Renal cortex interstitium (tissue), 15 donors: ENCODE results near the gene ZFR2. TPM values are rescaled to one million over a fixed set of nuclear protein-coding genes. Genes with fewer than 3 reads are reported as not detected.
"Not testable (repeated sequence)": the region's sequence is repeated elsewhere in the genome, so short reads cannot be mapped to it uniquely, and the experiment has no call there.

Experiments used
- DNase-seq, 11 donors: peaks; one replicate each; pipeline ENCODE4 v3.0.0-alpha.2; 2013; ENCODE audit warnings: low read depth in 9 of 11, low spot score in 4 of 11; ENCODE audit errors: extremely low read depth in 1 of 11
- long read RNA-seq, 16 experiments: transcript quantifications; one replicate each; lab custom pipeline, GENCODE V29; 2026
- polyA plus RNA-seq, 3 donors: library from polyadenylated mRNA; unstranded; fragments of 120-200 nt; gene quantifications; one replicate each; pipeline ENCODE4 v1.2.1, GENCODE V29; 2013; ENCODE audit not compliant: insufficient read length in 3 of 3

ZFR2 gene
- 1 to 10 TPM; 2.3 to 3.6 (median 3.2) TPM for polyA plus RNA-seq
- long read RNA-seq, donor 1, partial matches to known transcripts, result 0 of 1 reads
- long read RNA-seq, donor 1, other reads (novel, unspliced or antisense), result 0 of 1 reads
- long read RNA-seq, donor 2, result 0 reads
- long read RNA-seq, donor 3, partial matches to known transcripts, result 0 of 2 reads
- long read RNA-seq, donor 3, other reads (novel, unspliced or antisense), result 0 of 2 reads
- long read RNA-seq, donor 4, partial matches to known transcripts, result 24 of 25 reads
- long read RNA-seq, donor 4, other reads (novel, unspliced or antisense), result 0 of 25 reads
- long read RNA-seq, donor 5, result 0 reads
- long read RNA-seq, donor 6, partial matches to known transcripts, result 0 of 1 reads
- long read RNA-seq, donor 6, other reads (novel, unspliced or antisense), result 0 of 1 reads
- long read RNA-seq, donor 7, partial matches to known transcripts, result 0 of 1 reads
- long read RNA-seq, donor 7, other reads (novel, unspliced or antisense), result 0 of 1 reads
- long read RNA-seq, donor 8, result 0 reads
- long read RNA-seq, donor 9, result 0 reads
- long read RNA-seq, donor 10, result 0 reads
- long read RNA-seq, donor 11, result 0 reads
- long read RNA-seq, donor 12, result 0 reads
- long read RNA-seq, donor 13, result 0 reads
- long read RNA-seq, donor 14, partial matches to known transcripts, result 0 of 2 reads
- long read RNA-seq, donor 14, other reads (novel, unspliced or antisense), result 0 of 2 reads
- long read RNA-seq, donor 15, result 0 reads
- long read RNA-seq, donor 16, partial matches to known transcripts, result 0 of 1 reads
- long read RNA-seq, donor 16, other reads (novel, unspliced or antisense), result 0 of 1 reads

DNA sequence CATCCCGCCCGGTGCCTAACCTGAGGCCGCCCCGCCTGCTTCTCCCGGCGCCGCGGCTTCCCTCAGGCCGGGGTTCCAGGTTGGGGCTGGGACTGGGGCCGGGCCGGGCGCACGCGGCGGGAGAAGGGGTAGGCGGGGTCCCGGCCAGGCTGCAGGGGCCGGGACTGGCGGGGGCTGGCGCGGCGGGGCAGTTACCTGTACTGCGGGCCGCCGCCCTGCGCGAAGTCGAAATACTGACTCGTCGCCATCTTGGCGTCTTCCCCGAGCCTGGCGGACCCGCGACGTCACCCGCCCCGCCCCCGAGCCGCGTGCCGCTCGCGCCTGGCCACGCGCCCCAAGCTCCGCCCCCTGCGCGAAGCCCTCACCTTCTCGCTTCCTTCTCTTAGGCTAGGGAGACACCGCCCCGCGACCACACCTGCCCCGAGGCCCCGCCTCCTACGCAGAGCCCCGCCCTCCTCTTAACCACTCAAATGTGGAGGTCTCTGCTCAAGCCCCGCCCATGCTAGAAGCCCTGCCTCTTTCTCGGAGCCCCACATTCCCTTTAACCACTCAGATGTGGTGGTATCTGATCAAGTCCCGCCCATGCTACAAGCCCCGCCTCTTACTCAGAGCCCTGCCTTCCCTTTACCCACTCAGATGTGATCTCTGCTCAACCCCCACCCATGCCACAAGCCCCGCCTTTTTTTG, at the start of gene ZFR2:
Gene ZFR2 (minus strand): TSS at position 269 of the 687 bp plus-strand sequence. CDS start 21 bp downstream, at position 248.
- no peak for DNase-seq

DNA sequence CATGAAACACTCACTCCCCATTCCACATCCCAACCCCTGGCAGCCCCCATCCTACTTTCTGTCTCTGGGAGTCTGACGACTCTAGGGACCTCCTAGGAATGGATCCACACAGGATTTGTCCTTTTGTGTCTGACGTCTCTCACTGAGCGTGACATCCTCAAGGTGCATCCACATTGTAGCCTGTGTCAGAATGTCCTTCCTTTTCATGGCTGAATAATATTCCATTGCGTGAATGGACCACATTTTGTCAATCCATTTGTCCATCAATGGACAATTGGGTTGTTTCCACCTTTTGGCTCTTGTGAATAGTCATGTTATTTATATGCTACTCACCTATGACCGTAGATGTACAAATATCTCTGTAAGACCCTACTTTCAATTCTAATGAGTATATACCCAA, 47.2 kb upstream of the ZFR2 start:
- DNase-seq, result no peak

DNA sequence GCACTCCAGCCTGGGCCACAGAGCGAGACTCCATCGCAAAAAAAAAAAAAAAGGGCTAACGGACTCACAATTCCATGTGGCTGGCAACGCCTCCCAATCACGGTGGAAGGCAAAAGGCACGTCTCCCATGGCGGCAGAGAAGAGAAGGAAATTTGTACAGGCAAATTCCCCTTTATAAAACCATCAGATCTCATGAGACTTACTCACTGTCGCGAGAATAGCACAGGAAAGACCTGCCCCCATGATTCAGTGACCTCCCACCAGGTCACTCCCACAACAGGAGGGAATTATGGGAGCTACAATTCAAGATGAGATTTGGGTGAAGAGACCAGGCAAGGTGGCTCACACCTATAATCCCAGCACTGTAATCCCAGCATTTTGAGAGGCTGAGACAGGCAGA, 45.4 kb upstream of the ZFR2 start:
- DNase-seq, result no peak

DNA sequence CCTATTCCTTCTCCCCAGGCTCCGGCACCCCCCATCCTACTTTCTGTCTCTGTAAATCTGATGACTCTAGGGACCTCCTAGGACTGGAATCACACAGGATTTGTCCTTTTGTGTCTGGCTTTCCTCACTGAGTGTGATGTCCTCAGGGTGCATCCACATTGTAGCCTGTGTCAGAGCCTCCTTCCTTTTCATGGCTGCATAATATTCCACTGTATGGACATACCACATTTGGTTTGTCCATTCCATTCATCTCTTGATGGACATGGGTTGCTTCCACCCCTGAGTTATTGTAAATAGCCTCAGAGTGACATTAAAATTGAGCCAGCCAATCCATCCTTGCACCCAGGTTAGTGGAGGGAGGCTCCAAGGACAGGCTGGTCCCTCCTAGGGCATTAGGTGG, 41.3 kb upstream of the ZFR2 start:
- no peak for DNase-seq

DNA sequence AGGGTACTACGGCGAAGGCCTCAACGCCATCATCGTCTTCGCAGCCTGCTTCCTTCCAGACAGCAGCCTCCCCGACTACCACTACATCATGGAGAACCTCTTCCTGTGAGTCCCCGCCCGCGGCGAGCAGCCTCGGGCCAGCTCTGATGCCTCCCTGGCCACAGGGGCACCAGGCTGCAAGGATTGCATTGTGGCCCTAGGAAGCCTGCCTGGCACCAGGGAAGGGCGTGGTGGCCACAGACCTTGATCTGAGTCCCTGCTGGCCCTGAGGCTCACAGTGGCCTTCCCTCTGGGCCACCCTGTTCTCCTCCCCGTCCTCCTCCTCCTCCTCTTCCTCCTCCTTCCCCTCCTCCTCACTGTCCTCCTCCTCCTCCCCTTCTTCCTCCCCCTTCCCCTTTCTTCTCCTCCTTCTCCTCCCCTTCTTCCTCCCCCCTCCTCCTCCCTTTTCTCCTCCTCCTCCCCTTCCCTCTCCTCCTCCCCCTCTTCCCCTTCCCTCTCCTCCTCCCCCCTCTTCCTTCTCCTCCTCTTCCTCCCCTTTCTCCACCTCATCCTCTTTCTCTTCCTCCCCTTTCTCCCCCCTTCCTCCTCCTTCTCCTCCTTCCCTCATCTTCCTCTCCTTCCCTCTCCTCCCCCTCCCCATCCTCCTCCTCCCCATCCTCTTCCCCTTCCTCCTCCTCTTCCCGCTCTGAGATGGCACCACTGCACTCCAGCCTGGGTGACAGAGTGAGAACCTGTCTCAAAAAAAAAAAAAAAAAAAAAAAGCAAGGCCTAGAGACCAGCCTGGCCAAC, 39.6 kb upstream of the ZFR2 start:
- DNase-seq, result no peak

DNA sequence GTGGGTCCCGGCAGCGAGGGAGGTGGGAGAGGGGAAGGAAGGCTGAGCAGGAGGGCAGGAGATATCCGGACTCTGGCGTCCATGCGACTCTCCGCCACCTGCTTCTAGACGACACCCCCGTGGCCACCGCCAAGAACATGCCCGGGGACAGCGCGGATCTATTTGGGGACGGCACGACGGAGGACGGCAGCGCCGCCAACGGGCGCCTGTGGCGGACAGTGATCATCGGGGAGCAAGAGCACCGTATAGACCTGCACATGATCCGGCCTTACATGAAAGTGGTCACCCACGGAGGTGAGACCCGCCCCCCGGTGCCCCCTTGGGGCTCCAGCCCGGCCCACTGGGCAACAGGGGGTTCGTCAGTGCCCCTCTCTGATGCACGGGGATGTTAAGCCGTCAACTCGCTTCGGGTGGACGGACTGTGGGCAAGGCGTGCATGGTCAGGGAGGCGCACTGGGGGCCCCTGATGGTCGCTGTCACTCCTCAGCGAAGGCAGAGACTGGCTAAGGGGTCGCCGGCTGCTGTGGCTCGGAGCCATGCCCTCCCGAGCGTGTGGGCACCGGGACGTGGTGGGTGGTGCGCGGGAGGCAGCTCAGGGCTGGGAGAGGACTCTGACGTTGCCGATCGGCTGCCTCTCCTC, 38.9 kb upstream of the ZFR2 start:
- no peak for DNase-seq

DNA sequence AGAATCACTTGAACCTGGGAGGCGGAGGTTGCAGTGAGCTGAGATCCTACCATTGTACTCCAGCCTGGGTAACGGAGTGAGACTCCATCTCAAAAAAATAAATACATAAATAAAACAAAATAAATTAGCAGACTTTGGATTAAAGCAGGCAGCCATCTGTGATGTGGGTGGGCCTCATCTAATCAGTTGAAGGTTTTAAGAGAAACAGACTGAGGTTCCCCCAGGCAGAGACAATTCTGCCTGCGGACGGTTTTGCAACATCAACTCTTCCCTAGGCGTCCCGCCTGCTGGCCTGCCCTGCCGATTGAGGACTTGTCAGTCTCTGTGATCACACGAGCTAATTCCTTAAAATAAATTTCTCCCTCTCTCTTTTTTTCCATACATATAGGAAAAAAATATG, 35.4 kb upstream of the ZFR2 start:
- DNase-seq, result no peak

GRCh38 chr19:3902317-3902973, 33.6 kb upstream of the ZFR2 start:
- no peak for DNase-seq

GRCh38 chr19:3899531-3900294, 30.9 kb upstream of the ZFR2 start:
- no peak for DNase-seq

DNA sequence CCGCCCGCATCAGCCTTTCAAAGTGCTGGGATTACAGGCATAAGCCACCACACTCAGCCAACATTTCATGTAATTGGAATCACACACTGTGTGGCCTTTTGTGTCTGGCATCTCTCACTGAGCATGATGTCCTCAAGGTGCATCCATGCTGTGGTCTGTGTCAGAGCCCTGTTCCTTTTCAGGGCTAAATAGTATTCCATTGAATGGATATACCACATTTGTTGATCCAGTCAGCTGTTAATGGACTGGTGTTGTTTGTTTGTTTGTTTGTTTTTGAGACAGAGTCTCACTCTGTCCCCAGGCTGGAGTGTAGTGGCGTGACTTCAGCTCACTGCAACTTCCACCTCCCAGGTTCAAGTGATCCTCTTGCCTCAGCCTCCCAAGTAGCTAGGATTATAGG, 29.6 kb upstream of the ZFR2 start:
- no peak for DNase-seq

DNA sequence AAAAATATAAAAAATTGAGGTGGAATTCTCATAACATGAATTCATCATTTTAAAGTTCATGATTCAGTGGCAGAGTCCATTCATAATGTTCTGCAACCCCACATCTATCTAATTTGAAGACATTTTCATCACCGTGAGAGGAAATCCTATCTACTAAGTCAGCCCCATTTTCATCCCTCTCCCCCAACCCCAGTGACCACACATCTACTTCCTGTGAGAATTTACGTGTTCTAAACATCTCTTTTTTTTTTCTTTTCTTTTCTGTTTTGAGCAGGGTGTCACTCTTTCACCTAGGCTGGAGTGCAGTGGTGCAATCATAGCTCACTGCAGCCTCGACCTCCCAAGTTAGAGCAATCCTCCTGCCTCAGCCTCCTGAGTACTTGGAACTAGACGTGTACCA, 29.1 kb upstream of the ZFR2 start:
- no peak for DNase-seq

- DNase-seq, result no peak
Observed at GRCh38 chr19:3895788-3896187, 26.9 kb upstream of the ZFR2 start.

DNA sequence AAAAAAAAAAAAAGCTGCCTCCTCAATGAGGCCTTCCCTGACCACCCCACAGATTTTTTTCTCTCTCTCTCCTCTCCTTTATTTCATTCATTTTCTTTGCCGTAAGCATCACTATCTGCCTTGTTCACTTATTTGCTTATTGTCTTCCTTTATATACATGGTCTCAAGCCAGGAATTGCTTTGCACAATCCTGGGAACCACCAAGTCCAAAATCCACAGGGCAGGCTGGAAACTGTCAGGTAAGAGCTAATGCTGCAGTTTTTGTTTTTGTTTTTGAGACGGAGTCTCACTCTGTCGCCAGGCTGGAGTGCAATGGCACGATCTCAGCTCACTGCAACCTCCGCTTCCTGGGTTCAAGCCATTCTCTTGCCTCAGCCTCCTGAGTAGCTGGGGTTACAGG, 26.1 kb upstream of the ZFR2 start:
- DNase-seq, result not testable (repeated sequence)

DNA sequence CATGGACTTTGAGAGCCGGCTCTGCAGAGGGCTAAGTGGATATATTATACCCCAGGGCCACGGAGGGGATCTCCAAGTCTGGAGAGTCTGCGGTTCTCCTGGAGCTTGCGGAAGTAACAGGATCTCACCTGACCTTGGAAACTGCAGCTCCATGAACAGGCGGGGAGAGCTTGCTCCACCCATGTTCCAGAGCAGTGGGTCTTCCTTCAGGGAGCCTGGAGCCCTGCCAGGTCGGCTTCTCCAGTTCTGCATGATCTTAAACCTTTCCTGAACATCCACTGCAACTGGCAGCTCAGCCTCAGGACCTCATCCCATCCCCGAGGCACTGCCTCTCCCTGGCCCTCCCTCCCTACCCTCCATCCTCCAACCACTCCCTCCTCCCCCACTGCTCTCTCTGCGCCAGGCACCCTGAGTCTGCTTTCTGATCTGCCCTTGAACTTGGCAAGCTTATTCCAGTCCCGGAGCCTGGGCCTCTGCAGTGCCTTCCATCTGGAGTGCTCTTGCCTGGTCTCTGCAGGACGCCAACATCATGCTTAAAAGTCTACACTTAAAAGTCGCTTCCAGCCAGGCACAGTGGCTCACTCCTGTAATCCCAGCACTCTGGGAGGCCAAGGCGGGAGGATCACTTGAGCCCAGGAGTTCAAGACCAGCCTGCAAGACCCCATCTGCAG, 24.8 kb upstream of the ZFR2 start:
- no peak for DNase-seq

- DNase-seq, result no peak
Observed at GRCh38 chr19:3890591-3890990, 21.8 kb upstream of the ZFR2 start.

GRCh38 chr19:3882041-3882384, 13.2 kb upstream of the ZFR2 start:
- DNase-seq, result no peak
